IPS-18a (cell line): ENCODE data around the gene REPS1.
"Not testable (repeated sequence)": the region's sequence is repeated elsewhere in the genome, so short reads cannot be mapped to it uniquely, and the experiment has no call there.

Experiments
- H3K27ac ChIP-seq: one replicate; pipeline ENCODE4 v1.5.1; 2013; ENCODE audit warnings: low read length
- H3K27me3 ChIP-seq: one replicate; pipeline ENCODE4 v1.6.1; 2013; ENCODE audit warnings: mild to moderate bottlenecking, low read length; ENCODE audit not compliant: control insufficient read depth, insufficient read depth
- H3K36me3 ChIP-seq: one replicate; pipeline ENCODE4 v1.6.1; 2013; ENCODE audit warnings: low read depth, low read length; ENCODE audit not compliant: control insufficient read depth
- H3K4me1 ChIP-seq: one replicate; pipeline ENCODE4 v1.6.1; 2013; ENCODE audit warnings: low read depth, low read length; ENCODE audit not compliant: control insufficient read depth
- H3K4me3 ChIP-seq: one replicate; pipeline ENCODE4 v1.5.1; 2013; ENCODE audit warnings: low read length
- H3K9ac ChIP-seq: one replicate; pipeline ENCODE4 v1.6.1; 2013; ENCODE audit warnings: mild to moderate bottlenecking, low read length, moderate library complexity
- H3K9me3 ChIP-seq: one replicate; pipeline ENCODE4 v1.6.1; 2013; ENCODE audit warnings: low read depth, low read length; ENCODE audit not compliant: control insufficient read depth

REPS1 gene

DNA sequence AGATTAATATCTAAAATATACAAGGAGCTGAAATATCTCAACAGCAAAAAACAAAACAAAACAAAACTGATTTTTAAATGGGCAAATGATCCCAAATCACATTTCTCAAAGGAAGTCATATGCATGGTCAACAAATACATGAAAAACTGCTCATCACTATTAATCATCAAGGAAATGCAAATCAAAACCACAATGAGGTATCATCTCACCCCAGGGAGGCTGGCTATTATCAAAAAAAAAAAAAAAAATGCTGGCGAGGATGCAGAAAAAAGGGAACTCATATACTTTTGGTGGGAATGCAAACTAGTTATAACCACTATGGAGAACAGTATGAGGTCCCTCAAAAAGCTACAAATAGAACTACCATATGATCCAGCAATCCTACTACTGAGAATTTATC lies 34.6 kb downstream of the REPS1 start:
- no peak overlapping the region for H3K4me3 ChIP-seq
- H3K27ac ChIP-seq: no peak overlapping the region
- no peaks in the 10 kb centered on the region for H3K36me3 ChIP-seq
- H3K9me3 ChIP-seq: no peaks in the 10 kb centered on the region
- H3K9ac ChIP-seq: no peak overlapping the region
- no peaks in the 10 kb centered on the region for H3K27me3 ChIP-seq
- peaks cover 17% of the 10 kb centered on the region for H3K4me1 ChIP-seq

DNA sequence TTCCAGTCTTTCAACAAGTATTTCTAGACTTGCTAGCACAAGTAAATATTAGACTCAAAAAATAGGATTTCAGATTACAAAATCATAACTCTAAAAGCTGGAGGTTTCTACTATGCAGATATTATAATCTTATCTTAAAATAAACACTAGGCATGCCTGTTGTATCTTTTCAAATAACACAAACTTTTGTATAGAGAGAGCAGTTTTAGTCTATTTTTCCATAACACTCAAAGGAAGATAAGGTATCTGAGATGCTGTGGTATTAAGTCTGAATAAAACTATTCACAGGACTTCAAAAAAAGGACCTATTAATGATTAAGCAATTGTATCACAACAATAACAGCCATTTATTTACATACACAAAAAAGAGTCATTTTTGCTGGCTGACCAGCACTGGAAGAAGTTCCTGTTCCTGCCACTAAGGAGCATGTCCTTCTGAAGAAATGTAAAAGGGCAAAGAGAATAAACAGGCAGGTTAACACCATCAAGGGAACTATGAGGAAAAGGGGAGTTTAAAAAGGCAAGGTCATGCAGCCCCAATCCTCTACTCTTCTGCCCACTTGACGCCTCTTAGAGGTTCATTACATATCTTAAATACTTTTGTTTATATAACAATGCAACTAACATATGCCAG lies 39.4 kb downstream of the REPS1 start:
- no peaks in the 10 kb centered on the region for H3K9me3 ChIP-seq
- peaks cover 10% of the 10 kb centered on the region for H3K4me1 ChIP-seq
- no peak overlapping the region for H3K27ac ChIP-seq
- H3K4me3 ChIP-seq: no peak overlapping the region
- no peaks in the 10 kb centered on the region for H3K27me3 ChIP-seq
- no peak overlapping the region for H3K9ac ChIP-seq
- peaks cover 14% of the 10 kb centered on the region for H3K36me3 ChIP-seq

DNA sequence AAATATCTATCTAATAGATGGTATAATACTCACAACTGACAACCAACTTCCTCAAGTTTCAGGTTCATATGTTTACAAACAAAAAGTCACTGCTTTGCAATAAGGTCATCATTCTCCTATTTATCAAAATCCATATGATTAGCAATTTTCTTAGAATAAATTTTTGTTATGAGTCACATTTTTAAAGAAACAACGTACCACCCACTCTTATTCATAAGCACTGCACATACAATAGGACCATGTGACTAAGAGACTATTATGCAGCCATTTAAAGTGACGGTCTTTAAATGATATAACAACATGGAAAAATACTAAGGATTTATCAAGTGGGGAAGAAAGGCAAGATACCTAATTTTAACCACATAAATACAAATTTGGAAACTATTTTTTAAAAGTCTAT lies 40.0 kb downstream of the REPS1 start:
- H3K9me3 ChIP-seq: no peaks in the 10 kb centered on the region
- H3K4me3 ChIP-seq: no peak overlapping the region
- H3K27ac ChIP-seq: no peak overlapping the region
- no peak overlapping the region for H3K9ac ChIP-seq
- H3K36me3 ChIP-seq: peaks cover 19% of the 10 kb centered on the region
- H3K27me3 ChIP-seq: no peaks in the 10 kb centered on the region
- H3K4me1 ChIP-seq: peaks cover 10% of the 10 kb centered on the region

- Histone ChIP-seq H3K9me3 (no peaks in the 10 kb centered on the region), H3K27me3 (no peaks in the 10 kb centered on the region), H3K36me3 (peaks cover 32% of the 10 kb centered on the region), H3K4me3 (no peak overlapping the region), H3K4me1 (peaks cover 10% of the 10 kb centered on the region), H3K27ac (no peak overlapping the region), H3K9ac (no peak overlapping the region)
Observed at GRCh38 chr6:138945354-138945753, 42.7 kb downstream of the REPS1 start.

DNA sequence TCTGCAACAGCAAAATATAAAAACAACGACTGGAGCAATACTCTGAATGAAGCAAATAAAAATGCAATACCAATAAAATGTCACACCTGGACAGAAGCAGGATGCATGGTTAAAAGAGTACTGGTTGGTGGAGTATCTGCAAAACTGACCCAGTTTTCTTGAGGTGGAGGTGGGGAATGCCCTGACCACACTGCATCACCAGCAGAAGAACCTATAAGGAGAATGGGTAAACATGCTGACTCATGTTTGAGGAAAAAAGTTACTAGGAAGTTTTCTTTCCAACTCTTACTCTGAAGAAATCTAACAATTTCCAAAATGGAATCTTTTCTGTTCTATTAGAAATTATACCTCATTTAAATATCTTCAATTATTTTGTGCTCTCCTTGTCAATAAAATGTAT lies 43.6 kb downstream of the REPS1 start:
- Histone ChIP-seq H3K27me3 (no peaks in the 10 kb centered on the region), H3K27ac (peak overlapping the region; percentile 9)

GRCh38 chr6:138943089-138943625 lies 44.9 kb downstream of the REPS1 start:
- Histone ChIP-seq H3K4me1 (no peaks in the 10 kb centered on the region), H3K9me3 (no peaks in the 10 kb centered on the region), H3K27ac (no peak overlapping the region), H3K9ac (no peak overlapping the region), H3K27me3 (no peaks in the 10 kb centered on the region), H3K4me3 (no peak overlapping the region), H3K36me3 (peaks cover 44% of the 10 kb centered on the region)

More for the DNA sequence above, 43.6 kb downstream of the REPS1 start:
- H3K36me3 ChIP-seq: peaks cover 38% of the 10 kb centered on the region
- H3K4me1 ChIP-seq: peaks cover 10% of the 10 kb centered on the region
- no peak overlapping the region for H3K4me3 ChIP-seq
- no peak overlapping the region for H3K9ac ChIP-seq
- H3K9me3 ChIP-seq: no peaks in the 10 kb centered on the region

- not testable (repeated sequence) for H3K27me3 ChIP-seq, H3K4me1 ChIP-seq, H3K9ac ChIP-seq, H3K27ac ChIP-seq, H3K4me3 ChIP-seq, H3K9me3 ChIP-seq
- peaks cover 38% of the 10 kb centered on the region for H3K36me3 ChIP-seq
Observed at GRCh38 chr6:138936873-138937272, 51.2 kb downstream of the REPS1 start.

DNA sequence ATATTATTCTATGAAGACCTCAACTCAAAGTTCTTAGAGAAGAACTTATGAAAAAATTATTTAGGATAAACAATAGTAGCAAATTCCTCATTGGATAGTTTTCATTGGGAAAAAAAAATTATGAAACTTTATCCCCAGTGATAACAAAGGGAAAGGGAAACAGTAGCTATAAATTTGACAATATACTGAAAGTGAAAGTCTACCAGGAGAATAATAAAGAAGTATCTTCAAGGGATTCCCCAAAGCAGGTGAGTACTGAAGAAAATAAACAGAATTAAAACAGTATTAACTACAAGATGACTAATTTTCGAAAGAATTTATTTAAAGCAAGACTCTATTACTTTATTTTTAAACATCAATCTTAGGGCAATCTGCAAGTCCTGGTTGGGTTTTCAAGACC lies 56.4 kb downstream of the REPS1 start:
- Histone ChIP-seq H3K4me1 (no peaks in the 10 kb centered on the region), H3K9ac (no peak overlapping the region), H3K27me3 (no peaks in the 10 kb centered on the region), H3K27ac (no peak overlapping the region), H3K4me3 (no peak overlapping the region), H3K9me3 (no peaks in the 10 kb centered on the region), H3K36me3 (peaks cover 23% of the 10 kb centered on the region)

GRCh38 chr6:138926579-138926978 lies 61.5 kb downstream of the REPS1 start:
- Histone ChIP-seq H3K9me3 (no peaks in the 10 kb centered on the region), H3K4me1 (no peaks in the 10 kb centered on the region), H3K4me3 (no peak overlapping the region), H3K9ac (no peak overlapping the region), H3K27me3 (no peaks in the 10 kb centered on the region), H3K27ac (no peak overlapping the region), H3K36me3 (peaks cover 22% of the 10 kb centered on the region)

DNA sequence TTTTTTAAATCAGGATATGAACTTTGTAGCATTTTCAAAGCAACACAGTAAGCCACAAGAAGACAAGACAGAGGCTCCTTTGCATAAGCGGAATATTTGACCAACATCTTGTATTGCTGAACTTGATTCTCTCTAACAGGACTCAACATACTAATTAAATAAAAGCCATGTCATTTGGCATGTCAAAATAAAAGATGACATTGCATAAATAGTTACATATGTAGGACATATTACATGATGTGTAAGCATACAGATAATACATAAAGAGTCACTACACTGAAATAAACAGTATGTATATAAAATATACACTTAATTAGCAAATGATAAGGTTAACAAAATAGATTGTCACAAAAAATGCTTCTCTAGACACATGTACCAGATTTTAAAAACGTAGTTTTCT lies 62.2 kb downstream of the REPS1 start:
- no peaks in the 10 kb centered on the region for H3K9me3 ChIP-seq
- H3K27me3 ChIP-seq: no peaks in the 10 kb centered on the region
- H3K36me3 ChIP-seq: peaks cover 27% of the 10 kb centered on the region
- no peak overlapping the region for H3K27ac ChIP-seq
- H3K4me3 ChIP-seq: no peak overlapping the region
- no peaks in the 10 kb centered on the region for H3K4me1 ChIP-seq
- H3K9ac ChIP-seq: no peak overlapping the region

- no peak overlapping the region for H3K9ac ChIP-seq
- no peak overlapping the region for H3K27ac ChIP-seq
- peaks cover 30% of the 10 kb centered on the region for H3K36me3 ChIP-seq
Observed at GRCh38 chr6:138923561-138923960, 64.5 kb downstream of the REPS1 start.

DNA sequence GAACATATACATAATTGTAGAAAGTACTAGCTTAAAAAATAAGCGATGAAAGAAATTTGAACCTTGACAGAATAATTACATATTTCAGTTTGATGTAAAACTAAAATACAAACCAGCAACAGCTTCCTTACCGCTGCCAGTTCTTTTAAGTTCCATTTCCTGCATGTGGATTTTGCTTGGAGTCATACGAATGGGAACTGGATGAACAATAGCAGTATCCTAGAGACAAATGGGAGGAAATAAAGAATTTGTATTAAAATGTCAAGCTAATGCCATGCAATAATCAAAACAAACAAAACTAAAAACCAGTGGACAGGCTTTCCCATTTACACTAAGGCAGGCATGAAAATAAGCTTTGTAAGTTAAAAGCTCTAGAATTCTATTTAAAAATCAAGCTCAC lies 67.1 kb downstream of the REPS1 start:
- Histone ChIP-seq H3K9me3 (no peaks in the 10 kb centered on the region), H3K9ac (no peak overlapping the region), H3K4me3 (no peak overlapping the region), H3K36me3 (peaks cover 34% of the 10 kb centered on the region), H3K4me1 (no peaks in the 10 kb centered on the region), H3K27me3 (no peaks in the 10 kb centered on the region), H3K27ac (no peak overlapping the region)

More at GRCh38 chr6:138923561-138923960, 64.5 kb downstream of the REPS1 start:
- Histone ChIP-seq H3K9me3 (no peaks in the 10 kb centered on the region), H3K4me1 (no peaks in the 10 kb centered on the region), H3K4me3 (no peak overlapping the region), H3K27me3 (no peaks in the 10 kb centered on the region)
